GM23248 (cell line): Measurements from ENCODE around the gene ZNF438.

Experiments used
- EZH2 ChIP-seq: fragments of 200-600 bp; sonication (generic); IDR thresholded peaks from 2 replicates; pipeline ENCODE4 v1.6.1; 2018; ENCODE audit warnings: antibody characterized with exemption, mild to moderate bottlenecking; ENCODE audit not compliant: insufficient read depth, poor library complexity, severe bottlenecking
- EZH2phosphoT487 ChIP-seq: fragments of 200-600 bp; sonication (generic); IDR thresholded peaks from 2 replicates; pipeline ENCODE4 v1.6.1; 2018; ENCODE audit warnings: antibody characterized with exemption, moderate library complexity, mild to moderate bottlenecking, low read depth; ENCODE audit not compliant: insufficient read depth

DNA sequence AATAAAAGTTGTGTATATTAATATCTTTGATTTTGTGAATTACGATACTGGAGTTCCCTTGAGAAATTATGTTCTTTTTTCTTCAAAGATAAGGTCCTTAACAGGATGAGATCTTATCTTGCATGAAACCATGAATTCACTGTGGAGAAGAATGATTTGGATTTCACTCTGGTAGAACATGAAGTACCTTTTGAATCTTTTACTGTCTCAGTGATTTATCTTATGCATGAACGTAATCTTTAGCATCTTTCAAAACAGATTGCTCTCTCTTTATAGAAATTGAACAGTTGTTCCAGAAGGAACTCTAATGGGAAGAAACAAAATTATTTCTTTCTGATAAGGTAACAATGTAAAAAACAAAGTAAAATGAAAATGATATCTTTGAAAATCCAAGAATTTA is 11.0 kb upstream of the ZNF438 start:
- TF ChIP-seq EZH2, result no peak
- TF ChIP-seq EZH2phosphoT487, result no peak
